ENCODE results near the gene BUD13.

BUD13 gene

GRCh38 chr11:116716621-116717020 lies 56.2 kb downstream of the BUD13 start:
- no peak for DNase-seq

- no peak for DNase-seq
These were observed 57.4 kb downstream of the BUD13 start for GRCh38 chr11:116715383-116715782.

GRCh38 chr11:116714902-116715301 lies 57.9 kb downstream of the BUD13 start:
- no peak for DNase-seq

- no peak for DNase-seq
These were observed 60.4 kb downstream of the BUD13 start for GRCh38 chr11:116712428-116712827.

GRCh38 chr11:116710762-116711161 lies 62.0 kb downstream of the BUD13 start:
- no peak for DNase-seq

GRCh38 chr11:116710001-116710674 lies 62.6 kb downstream of the BUD13 start:
- DNase-seq = no peak

GRCh38 chr11:116707746-116708145 lies 65.0 kb downstream of the BUD13 start:
- DNase-seq = no peak

- DNase-seq = no peak
These were observed 65.6 kb downstream of the BUD13 start for GRCh38 chr11:116707161-116707629.

- peak; percentile 47 for DNase-seq
These were observed 69.4 kb downstream of the BUD13 start for GRCh38 chr11:116703421-116703820.

GRCh38 chr11:116702772-116703385 lies 69.9 kb downstream of the BUD13 start:
- no peak for DNase-seq

GRCh38 chr11:116701876-116702275 lies 70.9 kb downstream of the BUD13 start:
- DNase-seq = no peak

GRCh38 chr11:116701297-116701801 lies 71.4 kb downstream of the BUD13 start:
- DNase-seq = no peak

- DNase-seq = no peak
These were observed 72.1 kb downstream of the BUD13 start for GRCh38 chr11:116700586-116701220.
